ENCODE measurements around the gene LILRB2. TPM values are rescaled to one million over a fixed set of nuclear protein-coding genes. Genes with fewer than 3 reads are reported as not detected.
"Not testable (repeated sequence)": the region's sequence is repeated elsewhere in the genome, so short reads cannot be mapped to it uniquely, and the experiment has no call there.

LILRB2 gene
- total and polyA plus RNA-seq, 9 of the 15 experiments (the other 6 are each of a cell fraction or from before 2014, with no cell fraction given) = not detected

DNA sequence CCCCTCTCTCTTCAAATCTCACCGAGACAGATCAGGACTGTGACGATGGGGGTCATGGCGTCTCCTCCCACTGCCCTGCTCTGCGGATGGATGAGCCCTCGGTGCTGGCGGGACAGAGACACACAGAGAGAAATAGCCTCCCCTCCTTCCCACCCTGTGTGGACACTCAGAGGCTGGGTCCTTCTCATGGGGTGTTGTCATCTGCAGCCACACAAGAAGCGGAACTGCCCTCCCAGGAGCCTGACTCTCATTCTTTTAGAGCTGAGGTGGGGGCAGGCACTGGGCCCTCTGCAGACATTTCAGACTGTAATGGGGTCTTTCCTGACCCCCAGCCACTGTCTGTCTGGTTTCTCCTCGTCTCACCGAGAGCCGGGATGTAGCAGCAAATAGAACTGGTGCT is 469 bp downstream of the LILRB2 start:
- CTCF ChIA-PET (ENCODE audit: low intra/inter-chr PET ratio) = not testable (repeated sequence)

DNA sequence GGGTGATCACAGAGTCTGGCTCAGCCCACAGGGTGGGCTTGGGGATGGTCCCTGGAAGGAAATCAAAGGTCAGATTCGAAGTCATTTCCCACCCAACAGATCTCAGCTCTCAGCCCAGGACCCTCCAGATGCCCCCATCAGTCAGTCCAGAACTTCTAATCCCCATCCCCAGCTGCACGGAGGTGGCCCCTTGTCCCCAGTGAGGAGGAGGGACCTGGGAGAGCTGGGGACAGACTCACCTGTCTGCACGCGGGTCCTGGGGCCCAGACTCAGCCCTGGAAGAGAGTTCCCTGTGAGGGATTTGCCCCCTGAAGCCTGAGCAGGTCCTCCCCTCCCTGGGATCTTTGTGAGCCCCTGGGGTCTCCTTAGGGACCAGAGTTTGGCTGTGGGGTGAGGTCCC is 885 bp downstream of the LILRB2 start:
- 0% methylated on average over 4 of the region's 4 CpGs for WGBS (ENCODE audit: insufficient coverage, low coverage, missing lambda C conversion rate)
- H4K20me1 ChIP-seq (replicated peaks; ENCODE audit: control insufficient read depth, insufficient read depth, low read length); ATAC-seq; intact Hi-C loops (cut with micrococcal nuclease); POLR2A ChIA-PET; H3K4me2 ChIP-seq (ENCODE audit: insufficient read depth, low read length); H3K36me3 ChIP-seq (ENCODE audit: control insufficient read depth, insufficient read depth, low read length); H3K4me1 ChIP-seq (replicated peaks in 1 of 2; ENCODE audit: control insufficient read depth in 2 of 2, insufficient read depth in 2 of 2, low read length in 2 of 2); H2AFZ ChIP-seq (ENCODE audit: low read depth, low read length); CTCF ChIA-PET (ENCODE audit: low intra/inter-chr PET ratio); H3K27ac ChIP-seq (ENCODE audit: extremely low read depth, low read depth, low read length); DNase-seq (ENCODE audit: extremely low read depth in 1 of 4, low spot score in 3 of 4); H3K79me2 ChIP-seq (ENCODE audit: control insufficient read depth, insufficient read depth, low read length); BruUV-seq (replicated peaks); H3K4me3 ChIP-seq; H3K9ac ChIP-seq (ENCODE audit: insufficient read depth in 1 of 2, low read depth in 2 of 2, low read length in 2 of 2); FAIRE-seq; H3K9me3 ChIP-seq (replicated peaks; ENCODE audit: control insufficient read depth, insufficient read depth, low read depth, low read length); H3K9me1 ChIP-seq (ENCODE audit: control insufficient read depth, insufficient read depth, low read length): not testable (repeated sequence)
- in situ Hi-C loops (cut with MboI) = loop anchor here (5.0 kb wide), 1 partner anchor 352 kb away; the partner anchor contains the start of gene LILRB1
- peaks cover 8 to 48% of the 10 kb centered on the region in 2 experiments for H3K27me3 ChIP-seq (ENCODE audit: control insufficient read depth in 2 of 2, insufficient read depth in 2 of 2, low read length in 2 of 2)

More for the DNA sequence above, 469 bp downstream of the LILRB2 start:
- DNase-seq (ENCODE audit: extremely low read depth in 1 of 4, low spot score in 3 of 4); H3K27ac ChIP-seq (ENCODE audit: extremely low read depth, low read depth, low read length); H3K9me3 ChIP-seq (replicated peaks; ENCODE audit: control insufficient read depth, insufficient read depth, low read depth, low read length); H3K79me2 ChIP-seq (ENCODE audit: control insufficient read depth, insufficient read depth, low read length); ATAC-seq; BruUV-seq (replicated peaks); H4K20me1 ChIP-seq (replicated peaks; ENCODE audit: control insufficient read depth, insufficient read depth, low read length); FAIRE-seq; H3K9ac ChIP-seq (ENCODE audit: insufficient read depth in 1 of 2, low read depth in 2 of 2, low read length in 2 of 2); H3K4me3 ChIP-seq; H3K36me3 ChIP-seq (ENCODE audit: control insufficient read depth, insufficient read depth, low read length); intact Hi-C loops (cut with micrococcal nuclease); H2AFZ ChIP-seq (ENCODE audit: low read depth, low read length); H3K4me1 ChIP-seq (replicated peaks in 1 of 2; ENCODE audit: control insufficient read depth in 2 of 2, insufficient read depth in 2 of 2, low read length in 2 of 2); POLR2A ChIA-PET; H3K4me2 ChIP-seq (ENCODE audit: insufficient read depth, low read length); H3K9me1 ChIP-seq (ENCODE audit: control insufficient read depth, insufficient read depth, low read length): not testable (repeated sequence)
- WGBS (ENCODE audit: insufficient coverage, low coverage, missing lambda C conversion rate) = 4% methylated on average over 10 of the region's 10 CpGs
- in situ Hi-C loops (cut with MboI) = loop anchor here (5.0 kb wide), 1 partner anchor 352 kb away; the partner anchor contains the start of gene LILRB1
- H3K27me3 ChIP-seq (ENCODE audit: control insufficient read depth in 2 of 2, insufficient read depth in 2 of 2, low read length in 2 of 2) = peaks cover 8 to 48% of the 10 kb centered on the region in 2 experiments
